GM21528 (cell line): ENCODE data around the gene SPESP1.

Experiments used
- ATAC-seq: cut with Tn5 transposase; IDR thresholded peaks from one replicate; pipeline ENCODE4 v1.9.1; 2021; ENCODE audit warnings: mild to moderate bottlenecking, moderate library complexity; ENCODE audit not compliant: unreplicated experiment, low FRiP score

SPESP1 gene

DNA sequence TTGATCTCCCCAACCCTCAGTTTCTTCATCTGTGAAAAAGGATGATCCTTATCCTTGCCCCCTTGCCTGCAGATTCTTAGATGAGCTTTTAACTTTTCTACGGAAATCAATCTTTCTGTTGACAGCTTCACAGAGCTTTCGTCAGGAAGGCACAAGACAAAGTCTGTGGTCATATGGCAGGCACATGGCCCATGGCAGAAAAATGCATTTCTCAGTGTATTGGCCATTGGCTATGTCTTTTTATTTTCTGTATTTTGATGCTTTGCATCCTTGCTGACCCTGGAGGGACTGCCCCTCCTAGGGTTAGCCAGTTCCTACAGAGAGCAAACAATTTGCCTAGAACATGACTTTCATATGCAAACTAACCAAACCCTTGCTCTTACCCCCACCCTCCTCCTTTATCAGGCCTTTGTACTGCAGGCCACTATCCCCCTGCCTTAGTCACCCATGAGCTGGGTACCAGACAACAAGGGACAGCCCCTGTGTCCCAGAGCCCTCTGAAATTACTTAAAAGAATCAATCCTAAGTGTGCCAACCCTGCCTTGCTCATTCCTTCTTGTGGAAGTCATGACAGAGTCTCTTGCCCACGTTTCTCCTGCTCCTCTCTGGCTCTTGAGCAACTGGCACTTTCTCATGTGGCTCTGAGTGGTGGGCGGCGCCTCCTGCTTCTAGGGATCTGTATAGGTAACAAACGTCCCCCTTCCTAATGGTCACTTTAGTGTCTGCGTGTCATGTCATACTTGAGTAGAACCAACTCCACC, 60.1 kb downstream of the SPESP1 start:
- ATAC-seq: no peak

DNA sequence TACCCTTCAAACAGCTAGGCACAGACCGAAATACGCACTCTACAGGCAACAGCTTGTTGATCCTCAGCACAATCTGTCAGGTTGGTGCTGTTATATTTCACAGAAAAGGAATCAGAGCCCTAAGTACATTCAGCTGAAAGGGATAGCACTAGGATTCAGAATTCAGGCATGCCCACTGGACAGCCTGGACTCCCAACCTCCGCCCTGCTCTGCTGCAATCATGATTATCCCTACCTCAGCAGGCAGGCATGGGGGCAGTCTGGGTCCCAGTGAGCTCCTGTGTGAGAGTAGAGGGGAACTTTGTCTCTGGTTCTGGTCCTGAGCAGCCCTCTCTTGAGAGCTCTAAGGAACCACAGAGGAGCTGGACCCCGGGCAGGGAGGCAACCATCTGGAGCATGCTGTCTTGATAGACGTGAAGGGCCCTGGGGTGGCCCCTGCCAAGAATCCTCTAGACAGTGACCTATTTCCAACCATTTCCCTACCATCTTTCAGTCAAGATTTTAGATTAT, 60.7 kb downstream of the SPESP1 start:
- no peak for ATAC-seq

DNA sequence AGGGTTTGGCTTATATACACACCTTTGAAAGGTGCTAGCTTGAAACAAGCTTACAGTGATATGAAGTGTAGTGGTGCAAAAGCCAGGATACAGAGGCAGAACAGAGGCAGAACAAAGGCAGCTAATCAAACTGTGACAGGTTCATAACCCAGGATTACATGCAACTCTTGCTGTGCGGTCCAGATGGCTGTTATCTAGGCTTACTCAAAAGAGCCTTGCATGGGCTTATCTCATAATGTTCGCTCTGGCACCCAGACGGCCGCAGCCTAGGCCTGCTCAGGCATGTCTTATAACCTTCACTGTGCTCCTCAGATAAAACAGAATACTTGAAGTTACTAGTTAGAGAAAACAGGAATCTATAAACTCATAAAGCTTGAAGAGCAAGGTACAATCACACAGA, 61.4 kb downstream of the SPESP1 start:
- ATAC-seq: no peak

DNA sequence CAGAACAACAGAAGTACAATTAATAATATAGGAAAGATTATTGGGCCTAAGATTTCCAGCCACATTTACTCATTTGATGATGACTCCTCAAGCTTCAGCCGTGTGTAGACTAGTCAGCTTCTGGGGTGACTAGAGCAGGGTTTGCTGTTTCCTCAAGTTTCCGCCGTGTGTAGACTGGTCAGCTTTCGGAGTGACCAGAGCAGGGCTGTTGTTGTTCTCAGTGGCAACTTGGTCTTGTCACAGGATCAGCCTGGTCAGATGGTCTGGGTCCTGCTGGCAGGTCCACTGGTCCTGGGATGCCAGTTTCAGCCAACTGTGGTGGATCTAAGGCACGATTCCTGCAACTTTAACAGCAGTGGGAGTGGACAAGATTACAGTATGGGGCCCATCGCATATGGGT, 62.4 kb downstream of the SPESP1 start:
- no peak for ATAC-seq

DNA sequence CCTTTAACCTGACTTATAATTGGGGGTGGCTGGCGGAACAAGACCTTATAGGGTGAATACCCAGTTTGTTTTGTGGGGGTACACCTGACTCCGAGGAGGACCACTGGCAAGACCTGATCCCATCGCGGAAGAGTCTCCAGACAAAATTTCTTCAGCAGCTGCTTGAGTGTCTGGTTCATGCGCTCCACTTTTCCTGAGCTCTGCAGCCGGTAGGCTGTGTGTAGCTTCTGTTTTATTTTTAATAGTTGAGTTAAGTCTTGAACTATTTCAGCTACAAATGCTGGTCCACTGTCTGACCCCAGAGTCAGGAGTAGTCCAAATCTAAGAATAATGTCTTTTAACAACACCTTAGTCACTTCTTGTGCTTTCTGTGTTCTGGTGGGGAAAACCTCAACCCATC, 63.0 kb downstream of the SPESP1 start:
- no peak for ATAC-seq

DNA sequence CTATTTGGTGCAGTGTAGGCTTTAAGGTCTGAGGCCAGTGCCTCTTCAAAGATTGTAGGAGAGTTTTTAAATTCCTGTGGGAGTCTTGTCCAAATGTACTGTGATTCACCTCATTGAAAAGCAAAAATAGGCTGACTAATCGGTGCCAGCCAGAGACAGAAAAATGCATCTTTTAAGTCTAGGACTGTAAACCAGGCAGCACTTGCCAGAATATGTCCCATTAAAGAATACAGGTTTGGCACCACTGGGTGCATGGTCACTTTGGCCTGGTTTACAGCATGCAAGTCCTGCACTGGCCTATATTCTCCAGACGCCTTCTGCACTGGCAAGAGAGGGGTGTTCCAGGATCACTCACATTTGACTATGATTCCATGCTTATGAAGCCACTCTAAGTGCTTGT, 63.8 kb downstream of the SPESP1 start:
- ATAC-seq: no peak

DNA sequence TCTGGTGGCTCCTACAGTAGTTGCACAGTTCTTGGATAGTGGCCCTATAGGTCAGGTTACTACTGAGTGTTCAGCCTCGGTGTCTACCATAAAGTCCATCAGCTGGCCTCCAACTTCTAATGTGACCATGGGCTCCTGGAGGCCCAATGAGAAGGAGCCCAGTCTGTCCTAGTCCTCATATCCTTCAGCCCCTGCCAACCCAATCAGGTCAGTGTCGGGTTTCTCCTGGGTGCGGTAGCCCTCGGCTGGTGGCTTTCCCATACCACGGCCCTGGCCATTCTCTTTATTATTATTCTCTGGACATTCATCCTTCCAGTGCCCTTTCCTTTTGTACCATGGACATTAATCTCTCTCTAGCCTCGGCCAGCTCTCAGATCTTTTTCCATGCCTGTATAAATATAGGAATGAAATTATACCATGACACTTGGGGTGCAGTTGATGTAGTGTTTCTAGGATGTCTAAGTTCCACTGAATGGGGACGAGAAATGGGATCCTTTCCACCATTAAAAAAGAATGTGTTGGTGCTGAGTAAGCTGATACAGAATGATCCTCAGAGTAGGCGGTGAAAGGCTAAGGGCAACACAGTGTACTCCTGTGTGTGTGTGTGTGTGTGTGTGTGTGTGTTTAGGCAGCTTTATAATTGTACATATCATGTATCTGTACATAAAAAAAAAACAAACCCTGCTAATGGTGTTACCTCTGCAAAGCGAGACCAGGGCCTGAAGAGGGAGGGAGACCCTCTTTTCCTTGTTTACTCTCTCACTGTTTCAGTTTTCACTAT, 64.8 kb downstream of the SPESP1 start:
- no peak for ATAC-seq
